Left kidney (tissue), 2 donors: Measurements from ENCODE around the gene TSEN2. TPM values are rescaled to one million over a fixed set of nuclear protein-coding genes. Genes with fewer than 3 reads are reported as not detected.

Source experiments
- DNase-seq: peaks from one replicate; pipeline ENCODE4 v3.0.0-alpha.2; 2013
- polyA plus RNA-seq: library from polyadenylated mRNA; unstranded; fragments of 120-200 nt; gene quantifications from one replicate; pipeline ENCODE4 v1.2.1, GENCODE V29; 2013; ENCODE audit not compliant: insufficient read length

TSEN2 gene
- polyA plus RNA-seq, 1 donor, result 34.9 TPM

DNA sequence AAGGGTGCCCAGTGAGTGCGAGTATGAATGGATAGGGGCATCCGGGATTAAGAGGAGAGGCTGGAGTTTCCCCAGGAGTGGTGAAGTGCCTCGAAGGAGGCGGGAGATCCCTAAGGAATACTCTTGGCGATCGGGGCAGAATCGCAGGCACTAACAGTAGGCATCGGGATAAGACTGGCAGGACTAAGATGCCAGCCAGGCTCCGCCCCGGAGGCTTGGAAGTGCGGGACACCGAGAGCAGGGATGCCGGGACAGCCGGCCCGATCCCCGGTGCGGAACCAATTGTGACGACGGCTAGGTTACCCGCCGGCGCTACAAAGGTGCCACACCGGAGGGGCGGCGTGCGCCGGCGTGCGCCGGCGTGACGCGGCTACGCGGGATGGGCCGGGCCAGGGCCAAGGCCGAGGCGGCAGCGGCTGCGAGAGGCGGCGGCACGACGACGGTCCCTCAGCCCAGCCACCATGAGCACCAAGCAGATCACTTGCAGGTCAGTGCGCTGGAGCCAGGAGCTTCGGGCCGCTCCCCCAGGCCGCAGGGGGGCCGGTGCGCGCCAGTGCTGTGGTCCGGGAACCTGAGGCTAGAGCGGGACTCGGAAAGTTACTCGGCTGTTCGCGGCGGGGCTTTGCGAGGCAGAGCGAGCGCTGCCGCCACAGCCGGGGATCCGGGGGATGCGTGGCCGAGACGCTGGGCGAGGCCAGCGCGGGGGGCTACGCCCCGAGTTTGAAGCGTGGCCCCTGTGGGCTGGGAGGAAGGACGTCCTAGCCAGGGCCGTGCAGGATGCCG, 72.6 kb downstream of the TSEN2 start, which contains the start of gene MKRN2:
MKRN2 (plus strand) TSS at position 398 of the 783 bp plus-strand sequence; CDS start at position 462, 64 bp downstream.
- DNase-seq, result peak; percentile 89

DNA sequence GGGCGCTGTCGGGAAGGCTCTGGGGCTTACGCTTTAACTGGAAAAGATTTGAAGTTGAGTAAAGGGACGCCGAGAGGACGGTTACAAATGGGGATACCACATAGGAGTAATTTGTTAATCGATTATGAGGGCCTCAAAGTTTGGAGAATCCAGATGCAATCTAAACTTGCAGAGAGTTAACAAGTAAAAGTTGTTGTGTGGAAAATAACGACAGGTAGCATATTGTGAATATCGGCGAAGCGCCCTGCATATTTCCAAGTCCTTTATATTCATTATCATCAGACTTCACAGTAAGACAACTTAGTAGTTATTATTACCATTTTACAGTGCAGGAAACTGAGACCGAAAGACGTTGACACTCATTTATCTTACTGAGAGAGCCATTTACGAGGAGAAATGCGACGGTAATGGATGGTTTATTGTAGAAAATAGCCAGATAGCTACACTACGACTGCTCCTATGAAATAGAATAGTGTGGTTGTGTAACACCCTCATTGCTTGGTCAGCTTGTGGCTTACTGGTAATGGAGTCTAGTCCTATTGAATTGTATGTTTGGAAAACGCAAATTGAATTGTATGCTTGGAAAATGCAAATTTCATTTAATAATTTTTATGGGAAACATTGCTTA, 73.3 kb downstream of the TSEN2 start:
- no peak for DNase-seq

DNA sequence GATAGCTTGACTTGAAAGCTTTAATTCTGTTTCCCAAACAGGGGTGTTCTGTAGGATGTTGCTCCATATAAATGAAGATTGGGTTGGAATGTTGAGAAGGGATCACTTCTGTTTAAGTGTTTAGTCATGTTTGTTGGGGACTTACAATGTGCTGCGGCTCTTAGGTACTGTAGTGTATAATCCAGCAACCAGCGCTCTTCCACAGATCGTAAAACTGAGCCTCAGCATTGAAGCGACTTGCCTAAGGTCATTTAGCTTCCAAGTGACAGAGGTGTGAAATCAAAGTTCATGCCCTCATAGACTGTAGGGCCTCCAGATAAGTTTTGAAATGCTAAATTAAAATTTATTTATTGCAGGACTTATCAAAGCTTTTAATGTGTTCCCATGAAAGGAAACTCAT, 74.4 kb downstream of the TSEN2 start:
- no peak for DNase-seq

DNA sequence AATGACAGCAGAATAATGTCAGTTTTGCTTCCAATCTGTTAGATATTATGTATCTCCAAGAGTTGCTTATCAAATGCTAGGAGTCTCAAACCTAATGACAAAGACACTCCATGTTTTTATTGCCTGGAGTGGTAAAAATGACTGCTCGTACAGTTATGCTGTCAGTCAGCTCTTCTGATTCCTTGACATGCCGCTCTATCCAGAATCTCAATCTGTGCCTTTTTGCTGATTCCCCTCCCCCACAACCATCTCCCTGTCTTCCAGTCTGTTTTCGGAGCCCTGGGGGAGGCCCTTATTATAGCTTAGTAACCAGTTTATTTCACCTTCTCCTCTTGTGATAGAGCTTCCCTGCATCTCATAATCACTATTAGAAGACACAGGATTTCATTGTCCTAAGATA, 75.2 kb downstream of the TSEN2 start:
- DNase-seq, result no peak

DNA sequence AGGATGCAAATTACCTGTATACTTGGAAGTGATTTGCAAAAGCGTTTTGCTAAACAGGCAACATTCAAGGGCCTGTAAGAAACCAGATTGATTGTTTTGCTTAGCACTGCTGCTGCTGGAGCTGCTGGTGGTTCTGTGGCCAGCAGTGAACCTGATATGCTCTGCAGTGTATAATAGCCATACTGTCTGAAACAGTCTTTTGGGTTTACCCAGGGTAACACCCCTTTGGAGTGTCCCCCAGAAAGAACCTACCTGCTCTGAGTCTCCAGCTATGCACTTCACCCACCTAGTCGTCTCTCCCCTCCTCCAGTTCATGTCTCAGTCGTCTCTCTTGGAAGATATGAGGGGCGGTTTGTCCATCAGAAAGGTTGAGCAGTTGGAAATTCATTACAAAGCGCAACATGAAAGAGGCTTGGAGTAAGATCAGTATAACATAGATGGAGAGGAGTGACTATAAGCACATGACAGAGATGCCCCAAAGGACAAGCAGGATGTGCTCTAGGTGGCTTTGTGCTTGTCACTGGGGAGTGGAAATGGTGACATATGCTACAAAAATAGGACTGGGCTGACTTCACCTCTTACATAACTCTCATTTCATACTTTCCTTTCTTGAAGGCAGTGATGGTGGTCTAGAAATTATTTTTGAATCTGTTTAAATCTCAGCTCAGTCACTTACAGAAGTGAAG, 76.4 kb downstream of the TSEN2 start:
- DNase-seq, result no peak

DNA sequence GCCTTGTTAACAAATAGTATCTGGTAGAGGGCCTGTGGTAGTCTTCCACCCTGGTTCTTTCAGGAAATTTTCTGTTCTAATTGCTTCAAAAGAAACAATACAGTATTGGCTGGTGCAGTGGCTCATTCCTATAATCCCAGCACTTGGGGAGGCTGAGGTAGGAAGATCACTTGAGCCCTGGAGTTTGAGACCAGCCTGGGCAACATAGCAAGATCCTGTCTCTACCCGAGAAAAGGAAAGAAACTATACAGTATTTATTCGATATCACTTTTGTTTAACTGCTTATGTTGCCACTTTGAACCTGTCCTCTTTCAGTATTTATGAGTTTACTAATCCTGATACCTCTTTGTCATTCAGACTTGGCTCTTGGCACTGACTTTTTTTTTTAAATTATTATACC, 77.1 kb downstream of the TSEN2 start:
- DNase-seq, result no peak

DNA sequence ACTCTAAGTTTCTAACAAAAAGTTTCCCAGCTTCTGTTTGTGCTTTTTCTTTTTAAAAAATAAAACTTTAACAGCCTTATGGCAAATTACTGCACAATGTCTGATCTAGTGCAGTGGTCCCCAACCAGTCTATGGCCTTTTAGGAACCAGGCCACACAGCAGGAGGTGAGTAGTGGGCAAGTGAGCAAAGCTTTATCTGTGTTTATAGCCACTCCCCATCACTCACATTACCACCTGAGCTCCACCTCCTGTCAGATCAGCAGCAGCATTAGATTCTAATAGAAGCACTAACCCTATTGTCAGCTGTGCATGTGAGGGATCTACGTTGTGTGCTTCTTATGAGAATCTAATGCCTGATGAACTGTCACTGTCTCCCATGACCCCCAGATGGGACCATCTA, 78.2 kb downstream of the TSEN2 start:
- DNase-seq, result no peak

DNA sequence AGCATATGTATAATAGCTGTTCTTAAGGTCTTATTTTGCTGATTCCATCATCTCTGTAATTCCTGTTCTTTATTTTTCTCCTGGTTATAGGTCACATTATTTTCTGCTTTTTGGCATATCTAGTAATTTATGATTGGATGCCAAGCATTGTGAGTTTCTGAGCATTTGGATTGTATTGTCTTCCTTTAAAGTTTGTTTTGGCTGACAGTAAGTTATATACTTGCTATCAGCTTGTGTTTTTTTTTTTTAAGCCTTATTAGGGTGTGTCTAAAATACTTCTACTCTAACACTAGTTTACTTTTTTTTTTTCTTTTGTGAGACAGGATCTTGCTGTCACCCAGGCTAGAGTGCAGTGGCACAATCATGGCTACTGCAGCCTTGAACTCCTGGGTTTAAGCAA, 82.7 kb downstream of the TSEN2 start:
- DNase-seq, result no peak

DNA sequence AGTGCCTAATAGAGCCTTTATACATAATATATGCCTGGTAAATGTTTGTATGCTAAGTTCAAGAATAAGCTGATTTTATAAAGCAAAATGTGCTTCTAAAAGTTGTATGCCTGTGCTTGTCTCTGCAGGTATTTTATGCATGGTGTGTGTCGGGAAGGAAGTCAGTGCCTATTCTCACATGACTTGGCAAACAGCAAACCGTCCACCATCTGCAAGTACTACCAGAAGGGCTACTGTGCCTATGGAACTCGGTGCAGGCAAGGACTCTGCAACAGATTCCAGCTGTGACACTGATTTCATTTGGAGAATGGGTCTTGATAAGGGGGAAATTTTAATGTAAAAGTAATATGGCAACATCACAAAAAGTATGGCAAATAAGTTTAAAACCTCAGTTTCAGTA, 84.5 kb downstream of the TSEN2 start:
- no peak for DNase-seq

DNA sequence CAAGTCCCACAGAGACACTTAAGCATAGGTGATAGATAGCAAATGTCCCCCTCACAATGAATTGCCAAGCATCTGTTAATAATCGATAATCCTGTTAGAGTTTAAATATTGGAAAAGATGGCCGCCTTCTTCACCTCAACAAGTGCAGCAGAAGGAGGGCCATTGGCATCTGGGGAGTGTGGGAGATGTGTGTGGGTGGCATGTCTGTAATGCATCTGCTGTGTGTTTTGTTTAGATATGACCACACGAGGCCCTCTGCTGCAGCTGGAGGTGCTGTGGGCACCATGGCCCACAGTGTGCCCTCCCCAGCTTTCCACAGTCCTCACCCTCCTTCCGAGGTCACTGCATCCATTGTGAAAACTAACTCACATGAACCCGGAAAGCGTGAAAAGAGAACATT, 85.6 kb downstream of the TSEN2 start:
- no peak for DNase-seq

DNA sequence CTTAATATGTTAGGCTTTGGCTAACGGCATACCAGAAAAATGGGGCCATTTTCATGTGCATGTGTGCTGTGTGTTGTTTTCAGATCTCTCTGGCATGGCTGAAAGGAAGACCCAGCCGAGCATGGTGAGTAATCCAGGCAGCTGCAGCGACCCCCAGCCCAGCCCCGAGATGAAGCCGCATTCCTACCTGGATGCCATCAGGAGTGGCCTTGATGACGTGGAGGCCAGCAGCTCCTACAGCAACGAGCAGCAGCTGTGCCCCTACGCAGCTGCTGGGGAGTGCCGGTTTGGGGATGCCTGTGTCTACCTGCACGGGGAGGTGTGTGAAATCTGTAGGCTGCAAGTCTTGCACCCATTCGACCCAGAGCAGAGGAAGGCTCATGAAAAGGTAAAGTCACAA, 87.7 kb downstream of the TSEN2 start:
- DNase-seq, result no peak

DNA sequence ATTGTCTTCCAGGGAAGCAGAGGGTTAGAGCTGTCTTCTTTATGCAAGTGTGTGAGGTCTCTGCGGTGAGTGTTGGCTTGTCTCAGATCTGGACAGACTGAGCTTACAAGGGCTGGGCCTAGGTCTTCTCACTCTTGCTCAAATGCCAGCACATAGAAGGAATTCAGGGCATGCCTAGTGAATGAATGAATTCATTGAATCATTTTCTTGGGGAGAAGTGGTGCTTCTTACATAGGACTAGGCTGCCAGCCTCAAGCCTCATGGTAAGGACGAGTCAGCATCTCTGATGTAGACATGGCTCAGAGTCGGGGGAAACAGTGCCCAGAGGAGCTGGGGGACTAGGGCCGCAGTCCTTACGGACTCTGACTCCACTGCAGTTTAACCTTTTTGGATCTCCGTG, 89.9 kb downstream of the TSEN2 start:
- no peak for DNase-seq

DNA sequence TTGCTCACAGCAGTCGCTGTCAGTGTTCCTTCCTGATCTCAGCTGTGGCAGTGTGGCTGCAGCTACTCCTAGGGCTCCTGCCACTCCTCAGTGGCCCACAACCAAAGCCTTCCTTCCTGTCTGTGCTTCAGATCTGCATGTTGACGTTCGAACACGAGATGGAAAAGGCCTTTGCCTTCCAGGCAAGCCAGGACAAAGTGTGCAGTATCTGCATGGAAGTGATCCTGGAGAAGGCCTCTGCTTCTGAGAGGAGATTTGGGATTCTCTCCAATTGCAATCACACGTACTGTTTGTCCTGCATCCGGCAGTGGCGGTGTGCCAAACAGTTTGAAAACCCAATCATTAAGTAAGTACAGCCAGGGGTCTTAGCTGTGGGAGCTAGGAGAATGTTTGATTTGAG, 90.4 kb downstream of the TSEN2 start:
- DNase-seq, result no peak

DNA sequence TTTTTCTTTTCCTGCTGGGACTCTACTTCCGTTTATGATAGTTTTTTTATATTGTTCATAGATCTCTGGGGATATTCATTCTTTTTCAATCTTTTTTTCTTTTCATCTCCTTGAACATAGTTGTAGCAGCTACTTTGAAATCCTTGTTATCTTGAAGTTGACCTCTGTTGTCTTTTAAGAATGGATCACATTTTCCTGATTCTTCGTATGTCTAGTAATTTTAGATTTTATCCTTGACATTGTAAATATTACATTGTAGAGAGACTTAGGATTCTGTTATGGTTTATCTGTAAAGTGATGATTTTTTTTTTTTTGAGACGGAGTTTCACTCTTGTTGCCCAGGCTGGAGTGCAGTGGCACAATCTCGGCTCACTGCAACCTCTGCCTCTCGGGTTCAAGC, 93.1 kb downstream of the TSEN2 start:
- DNase-seq, result no peak

DNA sequence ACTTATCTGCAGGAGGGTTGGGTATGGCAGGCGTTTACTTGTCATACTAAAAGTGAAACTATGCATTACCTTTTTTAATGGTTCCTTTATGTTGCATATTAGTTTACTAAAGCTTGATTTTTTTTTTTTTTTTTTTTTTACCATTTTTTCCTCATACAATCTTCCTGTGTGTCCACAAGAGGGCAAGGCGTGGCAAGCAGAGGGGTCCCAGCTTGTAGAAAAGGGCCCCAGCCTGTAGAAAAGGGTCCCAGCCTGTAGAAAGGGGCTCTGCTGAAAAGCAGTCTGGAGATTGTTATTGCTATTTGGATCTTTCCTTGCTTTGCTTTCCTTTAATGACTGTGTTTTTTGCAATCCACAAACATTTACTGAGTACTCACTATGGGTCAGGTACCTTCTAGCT, 94.5 kb downstream of the TSEN2 start:
- DNase-seq, result no peak

DNA sequence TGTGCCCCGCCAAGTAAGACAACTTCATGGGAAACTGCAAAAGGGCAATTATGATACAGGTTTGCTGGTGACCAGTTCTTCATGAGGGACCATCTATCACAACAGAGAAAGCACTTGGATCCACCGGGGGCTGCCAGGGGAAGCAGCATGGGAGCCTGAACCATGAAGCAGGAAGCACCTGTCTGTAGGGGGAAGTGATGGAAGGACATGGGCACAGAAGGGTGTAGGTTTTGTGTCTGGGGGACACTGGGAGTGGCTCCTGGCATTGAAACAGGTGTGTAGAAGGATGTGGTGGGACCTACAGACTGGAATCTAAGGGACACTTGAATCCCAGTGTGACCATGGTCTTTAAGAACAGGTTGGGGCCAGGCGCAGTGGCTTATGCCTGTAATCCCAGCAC, 95.2 kb downstream of the TSEN2 start:
- DNase-seq, result no peak

DNA sequence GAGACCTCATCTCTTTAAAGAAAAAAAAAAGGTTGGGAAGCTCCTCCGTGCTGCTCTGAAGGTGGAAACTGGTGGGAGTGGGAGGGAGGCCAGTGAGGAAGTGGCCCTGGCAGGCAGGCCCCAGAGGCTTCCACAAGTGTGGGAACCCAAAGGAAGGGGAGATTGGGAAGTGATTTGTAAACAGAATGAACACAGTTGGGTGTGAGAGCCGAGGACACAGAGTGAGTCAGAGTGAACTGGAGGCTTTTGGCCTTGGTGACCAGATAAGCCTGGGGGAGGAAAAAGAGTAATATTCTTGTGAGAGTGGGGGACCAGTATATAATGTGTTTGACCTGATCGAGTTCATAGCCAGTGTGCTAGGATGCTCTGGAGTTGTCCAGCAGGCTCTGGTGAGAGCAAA, 95.6 kb downstream of the TSEN2 start:
- DNase-seq, result no peak

DNA sequence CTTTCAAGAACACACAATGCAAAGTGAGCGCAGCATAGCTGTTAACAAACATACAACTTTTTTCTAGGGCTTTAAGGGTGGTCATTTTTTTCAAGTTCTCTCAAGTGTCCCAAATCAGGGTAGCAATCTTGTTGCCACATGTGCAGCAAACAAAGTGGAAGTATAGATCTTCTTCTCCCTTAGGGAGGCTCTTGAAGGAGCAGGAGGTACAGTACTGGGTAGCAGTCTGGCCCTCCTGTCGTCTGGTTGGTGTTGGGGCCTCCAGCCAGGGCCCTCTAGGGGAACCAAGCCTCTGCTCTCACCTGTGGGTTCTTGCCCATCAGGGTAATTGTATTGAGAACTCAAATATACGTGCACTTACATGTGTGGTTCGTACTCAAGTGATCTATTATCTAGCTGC, 98.5 kb downstream of the TSEN2 start:
- no peak for DNase-seq

Other genes with a start within 250 kb of the TSEN2 start
- gene PPARG, start 195.4 kb upstream of the TSEN2 start, polyA plus RNA-seq, result 28.5 TPM
- 2.6 TPM for gene MKRN2OS, start 61.0 kb downstream of the TSEN2 start, polyA plus RNA-seq
- gene MKRN2, start 72.6 kb downstream of the TSEN2 start, polyA plus RNA-seq, result 52.3 TPM
- 160 TPM for gene RAF1, start 179.6 kb downstream of the TSEN2 start, polyA plus RNA-seq